T-helper 1 cell (primary cell): ENCODE results near the gene SETD3.

Source experiments
- DNase-seq, 5 donors: peaks; one replicate each; pipeline ENCODE4 v3.0.0-alpha.2; 2012 to 2020

Gene SETD3

DNA sequence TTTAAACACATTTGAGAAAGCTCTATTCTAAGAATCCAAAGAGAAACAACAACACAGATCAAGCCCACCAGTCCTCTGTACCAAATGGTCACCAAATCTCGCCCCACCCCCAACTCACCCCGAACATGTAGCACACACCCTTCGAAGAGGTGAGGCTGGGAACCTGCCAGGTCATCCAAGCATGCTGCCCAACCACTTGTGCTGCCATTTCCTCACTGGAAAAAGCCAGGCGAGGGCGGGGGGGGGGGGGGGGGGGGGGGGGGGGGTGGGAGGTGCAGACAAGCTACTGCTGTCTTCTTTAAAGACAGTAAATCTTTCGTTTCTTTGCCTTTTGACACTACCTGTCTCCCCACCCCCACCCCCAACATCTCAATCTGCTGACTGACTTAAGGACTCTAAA is 59.9 kb downstream of the SETD3 start:
- DNase-seq, result no peak

DNA sequence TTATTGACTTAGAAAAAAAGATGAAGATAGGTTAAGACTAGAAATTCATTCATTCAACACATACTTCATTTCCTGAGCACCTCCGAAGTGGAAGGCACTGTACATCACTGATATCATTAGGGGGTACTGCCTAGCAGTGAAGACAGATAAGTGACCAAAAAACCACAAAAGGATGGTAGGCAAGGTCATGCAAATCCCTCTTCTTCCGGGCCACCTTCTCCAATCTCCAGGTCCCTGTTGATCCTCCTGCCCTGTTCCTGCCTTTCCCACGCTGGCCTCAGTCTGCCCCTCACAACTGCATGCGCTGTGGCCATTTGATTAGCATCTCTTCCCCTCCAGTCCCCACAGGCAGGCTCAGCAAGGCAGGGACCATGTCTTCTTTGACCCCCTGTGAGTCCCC is 60.8 kb downstream of the SETD3 start:
- no peak for DNase-seq

DNA sequence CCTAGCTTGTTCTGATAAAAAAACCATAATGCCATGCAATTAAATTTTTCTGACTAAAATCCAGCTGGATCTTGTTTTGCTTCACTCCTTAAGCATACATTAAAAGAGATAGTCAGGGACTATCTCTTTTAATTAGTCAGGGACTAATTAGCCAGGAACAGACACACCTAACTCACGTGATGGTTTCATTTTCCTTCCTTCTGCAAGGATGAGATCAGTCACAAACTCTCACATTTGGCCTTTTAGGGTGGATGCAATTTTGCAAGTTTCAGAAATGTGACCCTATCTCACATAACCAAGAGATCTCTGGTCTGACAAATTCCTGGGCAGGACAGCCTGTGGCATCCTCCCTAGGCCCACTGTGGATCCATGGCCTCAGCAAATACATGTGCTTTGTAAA is 62.4 kb downstream of the SETD3 start:
- no peak for DNase-seq

DNA sequence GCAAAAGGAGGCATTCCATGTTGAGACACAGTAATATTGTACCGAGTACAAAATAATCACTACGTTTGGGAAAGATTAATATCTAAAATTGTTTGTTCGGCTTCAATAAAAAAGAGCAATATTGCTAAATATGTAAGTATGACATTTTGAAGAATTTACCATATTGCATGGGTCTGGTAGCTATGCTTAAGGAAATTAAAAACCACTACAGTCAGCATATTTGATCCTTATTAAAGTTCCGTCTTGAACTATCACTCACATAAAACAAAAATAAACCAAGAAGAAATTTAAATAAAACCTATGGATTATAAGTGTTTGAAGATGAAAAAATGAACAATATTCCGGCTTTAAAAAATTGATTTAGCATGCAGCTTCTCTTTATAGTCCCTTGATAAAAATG is 63.8 kb downstream of the SETD3 start:
- no peak for DNase-seq

DNA sequence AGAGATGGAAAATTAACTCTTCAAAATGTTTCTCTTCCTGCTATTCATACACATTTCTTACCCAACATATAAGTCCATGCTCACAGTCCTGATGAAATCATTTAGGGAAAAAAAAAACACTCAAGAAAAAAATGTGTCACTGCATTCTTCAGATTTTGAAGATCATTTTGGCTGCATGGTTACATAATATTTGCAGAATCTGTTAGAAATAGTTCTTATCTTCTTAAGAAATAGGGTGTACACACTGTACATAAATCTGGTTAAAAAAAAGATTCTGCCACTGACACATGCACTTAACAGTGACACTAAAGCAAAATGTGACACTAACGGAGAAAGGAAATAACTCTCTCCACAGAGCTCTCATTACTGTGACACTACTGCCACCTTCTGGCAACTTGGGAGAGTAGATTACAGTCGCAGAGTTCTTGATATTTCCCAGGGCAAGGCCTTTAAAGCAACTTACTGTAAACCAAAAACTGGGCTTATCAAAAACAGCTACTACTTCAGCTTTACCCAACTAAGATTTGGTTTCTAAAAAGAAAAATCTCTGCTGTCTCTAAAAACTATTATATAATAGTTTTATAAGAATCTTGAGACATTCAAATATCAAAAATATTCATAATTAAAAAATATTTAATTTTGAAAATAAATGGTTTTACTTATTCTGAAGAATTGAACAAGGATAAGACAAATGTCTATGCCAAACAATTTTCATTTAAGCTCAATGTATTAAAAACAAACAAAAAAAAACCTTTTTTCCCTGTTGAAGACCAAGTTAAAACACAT is 65.0 kb downstream of the SETD3 start:
- peak; percentile 25 to 79 (median 55) for DNase-seq

DNA sequence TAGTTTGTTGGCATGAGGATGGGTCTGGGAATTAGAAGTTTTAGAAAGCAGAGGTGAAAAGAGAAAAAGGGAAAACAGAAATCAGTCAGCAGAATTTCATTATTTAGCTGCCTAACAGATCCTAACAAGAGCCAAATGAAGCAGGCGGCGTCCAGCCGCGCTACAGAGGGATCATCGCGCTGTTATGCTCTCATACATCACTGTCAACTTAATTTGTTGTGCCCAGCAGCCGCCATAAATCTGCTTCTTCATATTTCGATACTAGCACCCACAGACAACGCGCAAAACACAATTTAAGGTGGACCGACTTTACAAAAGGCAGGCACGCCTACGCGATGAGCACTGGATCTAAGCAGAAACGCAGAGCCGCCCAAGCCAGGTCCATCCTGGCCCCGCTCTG is 66.7 kb downstream of the SETD3 start:
- DNase-seq, result no peak

DNA sequence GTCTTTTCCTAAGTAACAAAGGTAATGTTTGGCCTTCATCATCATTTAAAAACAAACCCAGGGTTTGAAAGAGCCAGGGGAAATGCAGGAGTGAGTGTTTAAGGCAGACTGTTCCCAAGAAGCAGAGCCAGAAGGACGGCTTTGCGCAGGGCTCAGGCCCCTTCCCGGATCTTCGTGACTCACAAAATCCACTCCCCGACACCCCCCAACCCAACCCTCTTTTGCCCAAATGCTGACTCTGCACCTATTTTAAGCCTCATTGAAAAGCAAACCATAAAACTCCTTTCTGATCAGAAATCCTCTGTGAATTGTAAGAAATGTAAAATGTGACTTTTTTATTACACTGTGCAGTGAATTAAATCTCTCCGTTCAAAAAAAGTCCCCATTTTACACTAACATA is 67.5 kb downstream of the SETD3 start:
- no peak for DNase-seq

DNA sequence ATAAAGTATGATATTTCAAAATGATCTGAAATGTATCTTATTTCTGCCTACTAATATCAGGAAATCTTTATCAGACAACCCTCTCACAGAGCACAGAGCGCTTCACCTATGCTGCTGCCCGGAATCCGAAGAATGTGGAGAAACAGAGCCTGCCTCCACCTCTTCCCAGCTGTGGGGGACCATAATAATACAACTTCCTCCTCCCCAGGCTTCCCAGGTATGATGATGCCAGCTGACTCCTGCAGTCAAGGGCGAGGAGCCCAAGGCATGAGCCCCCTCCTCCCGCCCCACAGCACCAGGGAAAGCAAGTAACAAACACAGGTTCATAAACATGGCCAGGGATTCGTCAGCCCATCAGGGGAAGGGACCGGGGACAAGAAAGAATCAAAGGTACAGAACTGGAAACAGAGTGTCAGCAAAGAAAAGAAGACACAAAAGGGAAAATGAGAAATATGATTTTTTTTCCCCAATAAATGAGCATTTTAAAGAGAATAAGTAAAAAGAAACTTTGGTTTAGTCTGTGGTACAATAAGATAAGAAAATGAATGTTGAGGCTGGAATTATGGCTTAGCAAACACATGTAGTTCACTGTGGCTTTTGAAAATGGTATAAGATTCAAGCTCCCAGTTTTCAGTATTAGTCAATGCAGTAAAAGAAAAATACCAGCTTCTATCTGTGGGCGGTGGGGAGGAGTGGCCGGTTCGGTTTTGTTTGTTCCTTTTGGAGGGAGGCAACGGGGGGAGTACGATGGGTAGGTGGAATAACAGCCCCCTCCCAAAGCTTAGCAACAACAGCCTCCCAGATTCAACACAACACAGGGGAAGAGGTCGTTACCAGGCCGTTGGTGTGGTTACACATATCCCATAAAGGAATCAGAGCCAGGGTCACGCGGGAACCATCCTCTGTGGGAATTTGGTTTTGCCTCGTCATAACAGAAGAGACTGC is 68.3 kb downstream of the SETD3 start:
- DNase-seq, result no peak

DNA sequence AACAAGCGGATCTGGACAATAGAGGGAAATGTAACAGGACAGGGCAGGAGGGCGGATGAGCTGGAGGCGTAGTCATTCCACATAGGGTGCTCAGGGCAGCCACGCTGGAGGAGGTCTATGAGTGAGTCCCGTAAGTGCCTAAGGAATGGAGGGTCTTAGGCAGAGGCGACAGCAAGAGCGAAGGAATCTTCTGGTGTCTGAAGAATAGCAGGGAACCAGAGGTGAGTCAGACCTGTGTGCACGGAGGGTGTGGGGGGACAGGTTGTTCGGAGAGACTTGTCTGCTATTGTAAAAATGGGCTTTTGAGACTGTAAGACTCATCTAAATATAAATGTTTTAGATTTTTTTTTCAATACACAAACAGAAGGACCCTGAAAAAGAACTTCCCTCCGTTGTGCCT is 70.6 kb downstream of the SETD3 start:
- no peak for DNase-seq

DNA sequence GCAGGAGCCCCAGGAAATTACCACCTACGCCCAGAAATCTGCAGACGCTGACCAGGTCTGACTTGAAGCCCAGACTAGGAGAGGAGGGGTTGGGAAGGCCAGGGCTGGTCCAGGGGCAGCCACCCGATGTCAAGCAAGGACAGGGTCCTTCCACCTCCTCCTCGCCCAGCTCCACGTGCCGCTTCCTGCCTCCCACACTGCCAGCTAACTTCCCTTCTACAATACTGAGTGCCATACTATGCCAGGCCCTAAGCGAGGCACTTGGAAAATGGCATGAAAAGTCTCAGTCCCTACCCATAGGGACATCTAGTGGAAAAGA is 71.7 kb downstream of the SETD3 start:
- DNase-seq, result no peak

DNA sequence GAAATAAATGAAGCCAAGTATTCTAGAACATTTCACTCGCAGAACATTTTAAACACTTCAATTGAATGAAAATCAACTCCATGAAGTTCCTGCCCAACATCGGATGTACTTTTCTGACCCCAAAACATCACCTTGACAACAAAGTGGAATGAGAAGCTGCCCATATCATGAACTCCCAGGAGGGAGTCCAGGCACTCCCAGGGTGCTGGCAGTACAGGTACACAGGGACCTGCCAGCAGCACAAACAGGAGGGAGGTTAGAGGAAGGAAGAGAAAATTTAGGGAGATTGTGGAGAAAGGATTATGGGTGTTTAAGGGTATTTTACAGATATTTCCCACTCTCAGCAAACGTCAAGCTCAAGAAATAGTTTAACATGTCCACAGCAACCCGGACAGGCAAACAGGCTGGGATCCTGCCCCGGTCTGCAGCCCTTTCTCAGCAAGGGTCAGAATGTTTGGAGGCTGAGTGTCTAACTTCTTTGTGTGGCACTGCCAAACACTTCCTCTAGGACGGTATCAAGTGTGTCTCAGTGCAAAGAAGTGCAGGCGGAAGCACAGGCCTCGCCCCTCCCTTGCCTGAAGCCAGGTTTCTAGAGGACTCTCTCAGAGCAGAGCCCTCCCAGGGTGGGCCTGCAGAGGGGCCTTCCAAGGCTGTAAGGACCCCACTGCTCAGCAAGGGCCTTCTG is 72.2 kb downstream of the SETD3 start:
- no peak for DNase-seq

DNA sequence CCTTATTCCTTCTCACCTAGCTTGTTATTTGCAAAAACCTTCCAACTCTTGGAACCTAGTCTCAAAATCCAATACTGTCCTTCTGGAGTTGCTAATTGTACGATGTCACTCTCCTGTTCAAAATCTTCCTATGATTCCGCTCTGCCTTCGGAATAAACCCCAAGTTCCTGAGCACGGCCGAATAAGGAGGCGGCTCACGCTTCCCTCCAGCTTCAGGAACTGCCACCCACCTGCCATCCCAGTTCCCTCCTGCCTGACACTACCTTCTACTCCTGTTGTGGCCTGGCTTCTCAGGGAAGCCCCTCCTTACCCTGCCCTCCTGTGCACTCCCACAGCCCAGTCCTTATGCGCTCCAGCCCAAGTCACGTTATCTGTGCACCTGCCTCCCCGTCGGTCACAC is 73.2 kb downstream of the SETD3 start:
- DNase-seq, result no peak

DNA sequence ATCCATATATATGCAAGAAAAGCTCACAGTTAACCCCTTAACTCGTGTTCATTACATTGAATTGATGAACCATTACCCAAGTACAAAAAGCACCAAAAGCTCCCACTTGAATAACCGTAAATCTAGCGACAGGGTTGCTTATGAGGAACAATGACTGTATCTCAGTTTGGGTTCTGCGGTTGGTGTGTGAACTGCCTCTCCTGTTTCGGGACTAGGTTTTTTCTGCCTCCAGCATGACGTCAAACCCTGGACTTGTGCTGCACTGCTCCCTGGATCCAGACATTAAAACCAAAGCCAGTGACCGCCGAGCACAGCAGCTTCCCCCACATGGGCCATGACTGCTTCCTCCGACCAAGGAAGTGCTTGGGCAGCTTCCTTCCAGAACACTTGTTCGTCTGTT is 77.7 kb downstream of the SETD3 start:
- no peak for DNase-seq

DNA sequence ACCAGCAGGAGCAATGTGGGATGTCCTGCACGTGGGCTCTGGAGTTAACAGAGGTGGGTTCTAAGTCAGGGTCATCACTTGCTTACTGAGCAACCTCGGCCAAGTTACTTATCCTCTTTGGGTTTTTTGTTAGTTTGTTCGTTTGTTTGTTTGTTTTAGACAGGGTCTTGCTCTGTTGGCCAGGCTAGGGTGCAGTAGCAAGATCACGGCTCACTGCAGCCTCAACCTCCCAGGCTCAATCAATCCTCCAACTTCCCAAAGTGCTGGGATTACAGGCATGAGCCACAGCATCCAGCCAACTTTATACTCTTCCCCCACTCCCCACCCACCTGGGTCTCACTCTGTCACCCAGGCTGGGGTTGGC is 78.4 kb downstream of the SETD3 start:
- no peak for DNase-seq

DNA sequence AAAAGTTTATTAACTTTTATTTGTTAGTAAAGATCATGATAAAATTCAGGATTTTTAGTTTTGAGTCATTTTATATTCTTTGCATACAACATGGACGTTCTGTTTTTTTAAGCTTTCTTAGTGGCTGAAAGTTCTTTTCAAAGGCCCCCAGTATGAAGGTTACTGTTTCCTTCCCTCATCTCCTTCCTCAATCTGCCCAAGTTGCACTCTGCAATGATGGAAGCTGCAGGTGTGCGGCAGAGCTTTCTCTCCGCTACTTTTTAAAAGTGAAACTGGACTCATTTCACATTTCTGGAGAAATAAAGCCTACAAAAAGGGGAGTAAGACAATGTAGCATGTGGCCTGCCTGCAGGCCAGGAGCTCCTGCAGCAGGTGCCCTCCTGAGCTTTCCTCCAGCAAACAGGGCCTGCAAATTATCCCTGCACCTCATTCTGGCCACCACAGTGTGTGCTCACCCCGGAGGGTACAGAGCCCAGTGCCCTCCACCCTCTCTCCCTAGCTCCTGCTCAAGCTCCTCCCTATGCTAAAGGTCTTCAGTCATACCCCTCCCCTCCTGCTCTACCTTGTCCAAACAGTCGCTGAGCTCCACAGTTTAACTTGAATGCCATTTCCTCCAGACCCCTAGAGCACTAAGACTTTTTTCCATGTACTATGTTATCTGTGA is 78.9 kb downstream of the SETD3 start:
- DNase-seq, result no peak

DNA sequence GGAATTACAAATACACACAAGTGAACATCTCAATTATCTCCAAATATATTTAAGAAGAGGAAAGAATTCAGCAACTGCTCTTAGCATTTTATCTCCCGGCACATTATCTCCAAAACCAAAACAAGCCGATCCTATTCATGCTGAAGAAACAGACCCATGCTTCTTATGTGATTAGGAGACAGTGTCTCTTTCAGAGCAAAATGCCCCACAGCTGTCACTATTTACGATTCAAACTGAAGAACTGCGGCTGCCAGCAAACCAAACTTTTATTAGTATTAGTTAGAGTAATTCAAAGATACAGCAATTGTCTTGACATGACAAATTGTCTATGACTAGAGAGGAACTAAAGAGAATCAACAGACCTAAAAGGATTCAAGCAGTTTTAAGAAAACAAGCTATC is 79.4 kb downstream of the SETD3 start:
- no peak for DNase-seq

DNA sequence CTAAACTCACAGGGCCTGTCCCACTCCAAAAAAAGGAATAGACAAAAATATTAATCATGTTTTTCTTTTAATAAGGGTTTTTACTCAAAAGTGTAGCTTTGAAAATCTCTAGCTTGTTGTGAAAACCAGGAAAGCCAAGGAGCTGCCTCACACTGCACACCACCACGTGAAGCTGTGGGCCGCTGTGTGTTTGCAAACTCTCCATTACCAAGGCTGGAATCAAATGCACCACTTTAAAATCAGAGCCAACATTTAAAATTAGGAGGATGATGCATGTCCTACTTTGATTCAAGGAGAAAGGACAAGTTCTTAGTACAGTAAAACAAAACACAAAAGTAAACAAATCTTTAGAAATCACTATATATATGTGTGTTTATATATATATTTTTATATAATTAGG is 83.0 kb downstream of the SETD3 start:
- no peak for DNase-seq

DNA sequence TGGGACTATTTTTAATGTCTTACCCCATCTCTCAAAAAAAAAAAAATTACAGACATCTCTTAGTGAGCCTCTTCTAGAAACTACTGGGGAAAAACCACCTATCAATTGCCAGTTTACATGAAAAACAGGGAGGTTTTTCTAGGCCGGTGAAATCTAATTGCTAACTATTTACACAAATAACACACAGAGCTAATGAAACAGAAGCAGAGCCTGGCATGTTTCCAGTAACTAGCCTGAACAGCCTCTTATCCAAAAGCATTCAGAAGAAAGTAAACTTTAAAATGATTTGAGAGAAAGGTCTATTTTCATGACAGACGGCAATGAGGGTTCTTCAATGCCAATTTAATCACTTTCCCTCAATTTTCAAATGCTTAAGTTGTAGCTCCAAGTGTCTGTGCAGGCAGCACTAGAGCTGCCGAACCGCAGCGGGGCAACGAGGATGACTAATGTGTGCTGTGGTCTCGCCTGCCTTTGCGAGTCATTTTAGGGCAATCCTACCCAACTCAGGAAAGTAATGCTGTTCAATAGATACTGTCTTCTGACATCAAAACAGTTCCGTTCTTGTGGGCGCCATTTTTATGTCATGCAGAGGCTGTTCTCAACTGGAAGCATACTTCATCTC is 84.6 kb downstream of the SETD3 start:
- DNase-seq, result peak in 1 of 5 donors; percentile 47

DNA sequence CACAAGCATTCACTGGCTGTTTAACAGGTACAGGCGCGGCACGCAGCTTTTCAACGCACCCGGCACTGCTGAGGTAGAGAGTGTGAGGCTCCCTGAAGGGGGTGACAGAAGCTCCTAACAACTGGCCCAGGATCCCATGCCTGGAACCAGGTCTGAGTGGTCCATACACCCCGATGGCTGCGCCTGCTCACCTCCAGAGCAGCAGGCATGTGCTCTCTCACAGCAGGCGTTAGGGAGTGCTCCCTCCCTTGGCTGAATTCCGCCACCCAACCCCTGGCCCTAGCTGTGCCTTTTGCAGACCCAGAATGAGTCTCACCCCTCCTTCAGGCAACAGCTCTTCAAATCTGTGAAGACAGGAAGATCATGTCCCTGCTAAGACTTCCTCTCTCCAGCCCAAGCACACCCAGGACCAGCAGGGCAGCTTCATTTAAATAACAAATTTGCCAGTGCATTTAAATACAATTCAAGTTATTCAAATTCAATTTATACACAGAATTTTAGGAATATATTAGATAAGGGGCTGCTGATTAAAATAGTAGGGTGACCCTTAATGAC is 86.0 kb downstream of the SETD3 start:
- DNase-seq, result no peak

DNA sequence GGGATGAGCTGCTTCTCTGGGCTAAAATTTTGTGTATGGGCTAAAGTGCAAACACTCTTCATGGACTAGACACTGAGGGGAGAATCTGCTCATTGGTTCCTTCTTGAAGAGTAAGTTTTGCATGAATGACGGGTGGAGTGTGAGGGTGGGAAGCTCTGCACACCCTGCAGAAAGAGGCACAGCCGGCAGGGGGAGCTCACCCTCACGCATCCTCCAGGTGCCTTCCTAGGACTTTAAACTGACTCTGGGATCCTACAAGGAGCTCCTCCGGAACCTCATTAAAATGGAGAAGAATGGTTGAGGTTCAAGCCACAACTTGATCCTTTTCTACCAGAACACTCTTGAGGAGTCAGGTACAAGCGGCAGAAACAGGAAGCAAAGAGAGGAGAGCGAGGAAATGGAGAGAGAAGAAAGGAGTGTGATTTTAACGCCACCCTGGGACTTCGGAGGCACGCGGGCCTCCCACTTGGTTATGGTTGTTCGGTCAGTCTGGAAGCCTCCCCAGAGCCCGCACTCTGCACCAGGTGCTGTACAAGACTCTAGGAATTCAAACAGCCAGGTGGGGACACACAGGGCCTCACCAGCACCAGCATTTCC is 87.5 kb downstream of the SETD3 start:
- peak in 1 of 5 donors; percentile 13 for DNase-seq

DNA sequence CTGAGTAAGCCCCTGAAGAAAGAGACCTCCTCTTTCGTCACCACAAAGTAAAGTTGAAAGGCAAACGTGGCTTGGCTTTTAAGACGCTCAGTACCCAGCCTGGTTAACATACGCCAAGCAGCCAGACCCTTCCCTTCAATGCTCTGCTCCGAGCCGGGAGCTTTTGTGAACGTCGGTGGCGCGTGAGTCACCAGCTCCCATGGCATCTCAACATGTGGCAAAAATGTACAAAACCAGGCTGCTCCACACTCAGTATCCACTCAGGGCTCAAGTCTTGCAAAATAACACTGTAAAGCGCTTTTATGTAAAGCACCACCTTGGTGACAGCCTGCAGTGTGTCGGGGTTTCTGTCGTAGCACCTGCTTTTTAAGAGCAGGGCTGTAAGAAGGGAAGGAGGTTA is 89.0 kb downstream of the SETD3 start:
- no peak for DNase-seq
